ENCODE data around the gene PARP6.

The PARP6 gene

DNA sequence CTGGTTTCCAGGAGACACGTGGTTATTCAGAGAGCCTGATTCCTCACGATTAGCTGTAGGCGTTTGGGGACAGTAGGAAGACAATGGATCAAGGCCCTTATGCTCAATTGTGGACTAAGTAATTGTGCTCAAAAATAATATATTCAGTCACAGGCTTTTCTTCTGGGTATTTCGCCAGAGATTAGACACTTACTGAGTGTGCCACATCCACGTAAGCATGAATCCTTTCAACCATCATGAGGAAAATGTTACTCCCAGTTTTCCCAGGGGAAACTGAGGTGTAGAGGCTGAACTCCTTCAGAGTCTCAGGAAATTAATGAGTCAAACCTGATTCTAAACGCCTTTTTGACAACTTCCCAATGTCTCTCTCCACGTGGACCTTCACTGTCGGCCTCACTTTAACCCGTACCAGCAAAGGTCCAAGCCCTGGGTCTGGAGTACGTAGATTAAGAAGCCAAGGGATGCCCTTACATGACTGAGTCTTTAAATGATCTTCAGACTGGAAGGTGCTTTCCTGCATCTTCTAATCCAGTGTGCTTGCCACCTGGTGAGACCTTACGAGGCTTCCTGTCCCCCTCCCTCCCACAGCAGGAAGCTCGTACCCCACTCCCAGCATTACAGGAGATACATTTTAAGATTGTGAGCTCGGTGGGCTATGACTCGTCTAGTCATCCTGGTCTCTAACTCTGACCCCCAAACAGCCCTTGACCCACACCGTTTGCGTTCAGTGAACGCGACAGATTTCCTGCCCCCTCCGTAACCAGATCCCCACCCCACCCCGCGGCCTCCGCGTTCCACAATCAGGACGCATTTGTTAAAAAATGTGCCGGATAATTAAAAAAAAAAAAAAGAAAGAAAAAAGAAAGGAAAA, 43.0 kb downstream of the PARP6 start:
- Mint-ChIP-seq H3K9me3 (no peaks in the 10 kb centered on the region), H3K36me3 (peaks cover 29% of the 10 kb centered on the region), H3K4me1 (peaks cover 59% of the 10 kb centered on the region), H3K27me3 (no peaks in the 10 kb centered on the region), H3K27ac (peak overlapping the region; percentile 92), H3K4me3 (peak overlapping the region; percentile 94)
- no peak for ATAC-seq

DNA sequence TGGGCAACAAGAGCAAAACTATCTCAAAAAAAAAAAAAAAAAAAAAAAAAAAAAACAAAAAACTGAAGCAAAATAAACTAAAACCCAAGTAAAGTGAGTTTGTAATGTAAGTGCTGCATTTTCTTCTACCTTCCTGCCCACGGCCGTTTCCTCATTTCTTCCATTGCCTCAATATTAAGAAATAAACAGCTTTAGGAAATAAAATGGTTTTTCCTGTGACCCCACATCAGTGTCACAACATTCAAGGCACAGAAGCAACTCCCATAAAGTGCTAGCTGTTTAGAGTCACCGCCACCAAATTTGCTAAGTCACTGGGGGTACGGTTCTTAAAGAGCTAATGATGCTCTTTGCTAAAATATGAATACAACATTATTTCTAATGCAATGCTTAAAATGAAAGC, 44.6 kb downstream of the PARP6 start:
- ATAC-seq: no peak
- H3K4me3 Mint-ChIP-seq: peak overlapping the region; percentile 94
- H3K4me1 Mint-ChIP-seq: peaks cover 74% of the 10 kb centered on the region
- H3K27me3 Mint-ChIP-seq: no peaks in the 10 kb centered on the region
- H3K27ac Mint-ChIP-seq: peak overlapping the region; percentile 92
- no peaks in the 10 kb centered on the region for H3K9me3 Mint-ChIP-seq
- H3K36me3 Mint-ChIP-seq: peaks cover 39% of the 10 kb centered on the region

DNA sequence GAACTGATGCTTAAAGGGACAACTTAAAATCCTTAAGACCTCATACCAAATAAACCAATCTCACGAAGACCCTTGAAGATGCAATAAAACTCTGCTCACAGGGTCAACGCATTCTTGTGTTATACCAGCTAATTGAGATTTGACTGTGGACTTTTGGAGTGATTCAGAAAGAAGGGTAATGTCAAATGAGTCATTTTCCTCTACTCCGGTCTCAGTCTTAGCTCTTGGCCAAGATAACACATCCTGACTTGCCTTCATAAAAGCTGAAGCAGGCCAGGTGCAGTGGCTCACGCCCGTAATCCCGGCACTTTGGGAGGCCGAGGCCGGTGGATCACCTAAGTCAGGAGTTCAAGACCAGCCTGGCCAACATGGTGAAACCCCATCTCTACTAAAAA, 45.2 kb downstream of the PARP6 start:
- Mint-ChIP-seq H3K27ac (peak overlapping the region; percentile 92), H3K27me3 (no peaks in the 10 kb centered on the region), H3K4me1 (peaks cover 74% of the 10 kb centered on the region), H3K9me3 (no peaks in the 10 kb centered on the region), H3K4me3 (peak overlapping the region; percentile 82), H3K36me3 (peaks cover 44% of the 10 kb centered on the region)
- peak; percentile 3 for ATAC-seq

DNA sequence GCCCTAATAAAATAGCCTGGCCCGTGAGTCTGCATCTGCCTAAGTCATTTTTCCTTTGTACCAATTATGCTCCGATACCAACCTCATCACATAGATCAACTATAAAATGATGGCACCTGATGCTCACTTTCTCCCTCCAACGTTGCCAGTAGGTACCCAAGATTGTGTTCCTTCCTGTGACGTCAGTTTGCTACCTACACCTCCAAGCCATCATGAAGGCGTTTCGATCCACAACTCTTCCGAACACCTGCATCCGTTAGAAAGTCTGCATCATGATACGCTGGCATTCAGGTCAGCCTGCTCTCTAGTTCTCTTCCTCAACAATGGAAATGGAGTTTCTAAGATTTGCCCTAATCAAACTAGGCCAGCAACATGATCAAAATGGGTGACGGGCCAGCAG, 49.1 kb downstream of the PARP6 start:
- Mint-ChIP-seq H3K27ac (peak overlapping the region; percentile 74), H3K27me3 (no peaks in the 10 kb centered on the region), H3K4me3 (no peak overlapping the region), H3K9me3 (no peaks in the 10 kb centered on the region), H3K36me3 (peaks cover 54% of the 10 kb centered on the region), H3K4me1 (peaks cover 75% of the 10 kb centered on the region)
- no peak for ATAC-seq

DNA sequence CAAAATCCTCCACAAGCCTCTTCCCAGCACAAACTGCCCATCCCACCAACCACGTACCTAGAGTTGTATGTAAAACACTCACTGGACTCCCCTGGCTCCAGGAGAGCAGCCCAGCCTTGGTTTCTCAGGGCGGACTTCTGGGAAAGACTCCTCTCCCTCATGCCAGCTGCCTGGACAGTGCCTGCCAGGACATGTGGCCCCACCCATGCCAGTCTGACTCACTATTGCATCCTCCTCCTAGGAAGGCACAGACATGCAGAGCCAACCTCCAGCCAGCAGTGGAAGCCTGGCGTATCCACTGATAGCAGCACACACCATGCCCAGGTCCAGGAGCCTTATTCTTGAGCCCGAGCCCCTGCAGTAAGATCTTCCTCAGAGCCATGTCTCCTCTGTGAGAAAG, 50.0 kb downstream of the PARP6 start:
- Mint-ChIP-seq H3K27ac (peak overlapping the region; percentile 74), H3K36me3 (peaks cover 63% of the 10 kb centered on the region), H3K4me1 (peaks cover 69% of the 10 kb centered on the region), H3K9me3 (no peaks in the 10 kb centered on the region), H3K27me3 (no peaks in the 10 kb centered on the region), H3K4me3 (peak overlapping the region; percentile 0)
- ATAC-seq: no peak

DNA sequence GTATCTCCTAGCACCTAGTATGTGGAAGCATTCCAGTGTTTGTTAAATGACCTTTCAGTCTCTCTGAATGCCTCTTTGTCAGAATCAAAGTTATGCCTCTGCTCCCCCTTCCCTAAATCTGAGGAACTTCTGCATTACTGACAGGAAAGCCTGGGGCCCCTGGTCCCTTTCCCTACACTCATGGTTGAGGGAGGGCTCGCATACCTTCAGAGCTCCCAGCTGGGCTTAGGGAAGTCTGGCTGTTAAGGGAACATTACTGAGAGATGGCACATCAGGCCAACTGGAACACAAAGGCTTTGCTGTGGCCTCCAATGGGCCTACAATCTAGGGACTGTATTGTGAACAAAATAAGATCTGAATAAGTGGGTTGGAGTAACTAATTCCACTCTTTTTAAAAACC, 51.7 kb downstream of the PARP6 start:
- Mint-ChIP-seq H3K36me3 (peaks cover 62% of the 10 kb centered on the region), H3K4me1 (peaks cover 52% of the 10 kb centered on the region), H3K27me3 (no peaks in the 10 kb centered on the region), H3K9me3 (no peaks in the 10 kb centered on the region), H3K4me3 (no peak overlapping the region), H3K27ac (peak overlapping the region; percentile 1)
- no peak for ATAC-seq

DNA sequence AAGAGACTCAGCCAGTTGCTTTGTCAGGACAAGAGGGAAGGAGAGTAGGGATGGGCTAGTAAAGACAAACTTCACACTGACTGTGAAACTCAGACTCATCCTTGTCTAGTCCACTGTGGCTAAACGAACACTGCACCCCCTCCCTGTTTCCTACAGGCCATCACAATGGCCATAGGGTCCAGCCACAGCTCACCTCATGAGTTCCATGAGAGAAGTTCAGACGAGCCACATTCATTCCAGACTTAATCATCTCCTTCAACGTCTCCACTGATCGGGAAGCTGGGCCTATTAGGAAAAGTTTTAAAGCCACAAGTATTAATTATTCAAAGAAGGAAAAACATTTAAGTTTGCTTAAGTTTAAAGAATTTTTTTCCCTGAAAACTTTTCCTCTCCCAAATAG, 55.1 kb downstream of the PARP6 start:
- Mint-ChIP-seq H3K4me1 (peaks cover 25% of the 10 kb centered on the region), H3K27me3 (no peaks in the 10 kb centered on the region), H3K9me3 (no peaks in the 10 kb centered on the region), H3K27ac (no peak overlapping the region), H3K4me3 (no peak overlapping the region), H3K36me3 (peaks cover 55% of the 10 kb centered on the region)
- ATAC-seq: no peak

DNA sequence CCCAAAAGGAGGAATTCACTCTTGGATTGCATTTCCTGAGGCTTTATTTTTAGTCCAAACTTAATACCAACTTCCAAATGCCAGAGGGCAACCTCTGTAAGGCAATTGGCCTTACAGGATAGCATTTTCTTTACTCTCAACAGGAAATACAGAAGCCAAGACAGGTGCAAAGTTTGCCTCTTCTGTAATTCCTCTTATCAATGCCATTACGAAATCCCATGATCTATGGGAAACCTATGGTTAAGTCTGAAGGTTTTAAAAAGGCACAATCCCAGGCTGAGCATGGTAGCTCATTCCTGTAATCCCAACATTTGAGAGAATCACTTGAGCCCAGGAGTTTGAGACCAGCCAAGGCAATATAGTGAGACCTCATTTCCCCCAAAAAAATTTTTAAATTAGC, 56.3 kb downstream of the PARP6 start:
- no peak for ATAC-seq
- Mint-ChIP-seq H3K27ac (no peak overlapping the region), H3K36me3 (peaks cover 59% of the 10 kb centered on the region), H3K4me3 (no peak overlapping the region), H3K9me3 (no peaks in the 10 kb centered on the region), H3K27me3 (no peaks in the 10 kb centered on the region), H3K4me1 (peaks cover 18% of the 10 kb centered on the region)

DNA sequence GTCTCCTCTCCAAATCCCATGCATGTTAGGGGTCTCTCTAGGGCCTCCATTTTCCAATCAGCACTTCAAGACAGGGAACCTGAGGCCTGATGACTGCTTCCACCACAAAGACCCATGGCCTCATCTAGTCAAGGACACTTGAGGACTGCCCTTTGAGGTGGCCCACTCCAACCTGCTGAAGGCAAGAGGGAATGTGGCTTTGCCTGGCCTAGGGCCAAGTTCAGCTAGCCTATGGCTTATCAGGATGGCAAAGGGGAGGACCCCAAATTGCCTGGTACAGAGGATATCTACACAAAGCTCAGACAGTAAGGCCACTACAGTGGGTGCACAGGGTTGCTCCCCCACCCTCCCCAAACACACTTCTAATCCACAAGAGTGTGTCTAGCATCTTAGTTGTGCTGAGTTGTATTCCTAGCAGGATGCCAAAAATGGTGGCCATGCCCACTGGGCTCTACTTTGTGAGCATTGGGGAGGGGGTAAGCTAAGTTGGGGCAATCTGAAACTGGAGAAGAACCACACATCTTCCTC, 64.7 kb downstream of the PARP6 start:
- Mint-ChIP-seq H3K9me3 (no peaks in the 10 kb centered on the region), H3K36me3 (peaks cover 92% of the 10 kb centered on the region), H3K27me3 (no peaks in the 10 kb centered on the region), H3K4me1 (peaks cover 31% of the 10 kb centered on the region), H3K27ac (no peak overlapping the region), H3K4me3 (no peak overlapping the region)
- ATAC-seq: no peak

DNA sequence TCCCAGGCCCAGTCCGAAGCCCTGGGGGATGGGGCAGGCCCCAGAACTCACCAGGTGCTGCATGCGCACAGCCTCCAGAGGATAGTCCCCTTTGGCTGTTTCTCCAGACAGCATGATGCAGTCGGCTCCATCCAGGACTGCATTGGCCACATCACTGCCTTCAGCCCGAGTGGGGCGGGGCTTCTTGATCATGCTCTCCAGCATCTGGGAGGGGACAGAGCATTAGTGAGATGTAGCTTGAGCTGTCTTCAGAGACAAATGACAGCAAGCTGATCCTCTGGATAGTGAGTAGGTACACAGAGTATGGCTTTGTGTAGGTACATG, 65.7 kb downstream of the PARP6 start:
- Mint-ChIP-seq H3K36me3 (peaks cover 90% of the 10 kb centered on the region), H3K4me1 (peaks cover 37% of the 10 kb centered on the region), H3K27me3 (no peaks in the 10 kb centered on the region), H3K4me3 (no peak overlapping the region), H3K9me3 (no peaks in the 10 kb centered on the region), H3K27ac (no peak overlapping the region)
- no peak for ATAC-seq

DNA sequence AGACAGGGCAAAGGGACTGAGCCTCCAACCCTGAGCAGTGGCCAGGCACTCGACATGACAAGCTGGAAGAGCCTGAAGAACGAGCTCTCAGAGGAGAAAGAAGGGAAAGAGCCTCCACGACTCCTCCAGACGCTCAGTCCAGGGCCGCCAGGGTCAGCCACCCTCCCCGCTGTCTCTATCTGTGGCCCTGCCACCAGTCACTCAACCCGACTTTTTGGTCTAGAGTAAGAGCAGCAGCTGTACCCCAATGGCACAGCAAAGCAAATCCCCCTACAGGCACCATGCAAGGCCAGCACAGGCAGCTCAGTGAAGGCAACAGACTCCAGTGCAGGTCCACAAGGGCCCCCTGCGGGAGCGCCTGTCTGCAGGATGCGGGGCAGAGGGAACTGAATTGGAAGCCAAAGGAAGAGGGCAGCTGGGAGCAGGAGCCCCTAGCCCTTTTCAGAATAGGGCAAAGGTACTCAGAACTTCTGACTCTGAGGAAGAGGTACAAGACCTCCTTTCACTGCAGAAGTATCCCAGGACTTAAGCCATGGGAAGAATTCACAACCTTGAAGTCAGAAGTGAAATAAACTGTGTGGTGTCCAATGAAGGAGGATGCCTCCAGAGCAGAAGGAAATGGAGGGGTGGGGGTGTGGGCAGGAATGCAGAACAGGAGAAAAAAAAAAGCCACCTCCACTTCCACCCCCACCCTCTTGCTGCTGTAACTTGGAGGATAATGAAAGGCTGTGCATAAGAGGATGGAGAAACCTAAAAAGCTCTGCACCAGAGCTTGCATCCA, 66.3 kb downstream of the PARP6 start:
- ATAC-seq: no peak
- H3K9me3 Mint-ChIP-seq: no peaks in the 10 kb centered on the region
- H3K27me3 Mint-ChIP-seq: no peaks in the 10 kb centered on the region
- peaks cover 86% of the 10 kb centered on the region for H3K36me3 Mint-ChIP-seq
- peaks cover 40% of the 10 kb centered on the region for H3K4me1 Mint-ChIP-seq
- H3K27ac Mint-ChIP-seq: peak overlapping the region; percentile 67
- no peak overlapping the region for H3K4me3 Mint-ChIP-seq

DNA sequence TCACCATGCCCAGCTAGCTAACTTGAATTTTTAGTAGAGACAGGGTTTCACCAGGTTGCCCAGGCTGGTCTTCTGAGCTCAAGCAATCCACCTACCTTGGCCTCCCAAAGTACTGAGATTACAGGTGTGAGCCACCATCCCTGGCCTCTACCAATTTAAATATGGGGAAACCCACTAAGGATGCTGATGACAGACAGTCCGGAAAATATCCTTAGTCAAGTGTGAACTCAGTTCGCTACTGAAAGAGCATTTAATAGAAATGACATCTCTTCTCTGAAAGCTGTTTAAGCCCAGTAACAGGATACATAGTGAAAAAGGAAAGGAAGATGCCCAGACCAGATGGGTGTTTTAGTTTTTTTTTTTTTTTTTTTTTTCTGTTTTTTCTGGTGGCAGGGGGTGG, 67.1 kb downstream of the PARP6 start:
- peak overlapping the region; percentile 67 for H3K27ac Mint-ChIP-seq
- peaks cover 48% of the 10 kb centered on the region for H3K4me1 Mint-ChIP-seq
- peaks cover 86% of the 10 kb centered on the region for H3K36me3 Mint-ChIP-seq
- no peaks in the 10 kb centered on the region for H3K9me3 Mint-ChIP-seq
- no peaks in the 10 kb centered on the region for H3K27me3 Mint-ChIP-seq
- no peak overlapping the region for H3K4me3 Mint-ChIP-seq
- ATAC-seq: no peak

DNA sequence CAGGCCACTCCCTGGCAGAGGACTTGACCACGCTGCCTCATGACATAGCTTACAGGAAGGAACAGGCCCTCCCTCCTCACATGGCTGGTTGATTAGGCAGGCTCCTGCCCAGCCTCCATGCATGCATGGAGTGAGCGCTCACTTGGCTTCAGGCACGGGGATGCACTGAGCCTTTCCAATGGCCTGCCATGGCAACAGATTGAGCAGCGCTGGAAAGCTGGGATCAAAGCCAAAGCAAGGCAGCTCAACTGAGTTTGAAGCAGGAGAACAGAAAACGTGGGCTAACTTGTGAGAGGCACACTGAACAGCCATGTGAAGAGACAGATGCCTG, 68.9 kb downstream of the PARP6 start:
- ATAC-seq: no peak
- Mint-ChIP-seq H3K36me3 (peaks cover 89% of the 10 kb centered on the region), H3K4me3 (no peak overlapping the region)

DNA sequence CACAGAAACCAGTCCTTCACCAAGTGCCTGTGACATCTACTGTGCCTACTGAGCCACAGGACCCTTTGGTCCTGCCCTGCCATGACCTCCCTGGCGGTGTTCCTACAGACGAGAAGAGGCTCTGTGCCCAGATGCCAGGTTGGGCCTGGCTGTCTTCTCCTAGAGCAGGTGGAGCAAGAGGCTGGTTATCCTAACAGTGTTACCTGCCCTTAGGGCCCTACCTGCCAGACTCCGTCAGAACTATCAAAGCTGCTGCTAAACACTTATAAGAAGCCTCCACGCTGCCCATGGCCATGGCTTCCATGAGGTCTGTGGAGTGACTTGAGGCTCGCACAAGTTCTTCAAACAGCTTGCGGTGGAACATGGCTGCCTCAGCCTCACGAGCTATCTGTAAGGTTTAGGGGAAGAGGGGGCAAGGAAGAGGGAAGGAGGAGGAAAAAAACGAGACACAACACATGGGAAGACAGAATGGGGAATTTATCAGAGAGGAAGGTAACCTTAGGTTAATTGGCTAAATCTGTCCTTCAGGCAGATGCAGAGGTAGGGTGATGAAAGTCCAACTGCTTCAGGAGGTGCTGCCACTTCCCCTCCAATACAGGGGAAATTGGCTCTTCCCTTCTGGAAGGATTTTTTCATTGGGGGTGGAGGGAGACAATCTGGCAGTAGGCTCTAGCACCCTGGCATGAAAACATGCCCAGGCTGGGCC, 69.4 kb downstream of the PARP6 start:
- H3K9me3 Mint-ChIP-seq: no peaks in the 10 kb centered on the region
- peaks cover 63% of the 10 kb centered on the region for H3K4me1 Mint-ChIP-seq
- no peak for ATAC-seq
- peak overlapping the region; percentile 13 for H3K4me3 Mint-ChIP-seq
- peak overlapping the region; percentile 72 for H3K27ac Mint-ChIP-seq
- H3K36me3 Mint-ChIP-seq: peaks cover 89% of the 10 kb centered on the region
- peaks cover 6% of the 10 kb centered on the region for H3K27me3 Mint-ChIP-seq

More for the DNA sequence above, 68.9 kb downstream of the PARP6 start:
- Mint-ChIP-seq H3K27ac (peak overlapping the region; percentile 72), H3K9me3 (no peaks in the 10 kb centered on the region), H3K27me3 (peaks cover under 1% of the 10 kb centered on the region), H3K4me1 (peaks cover 58% of the 10 kb centered on the region)

DNA sequence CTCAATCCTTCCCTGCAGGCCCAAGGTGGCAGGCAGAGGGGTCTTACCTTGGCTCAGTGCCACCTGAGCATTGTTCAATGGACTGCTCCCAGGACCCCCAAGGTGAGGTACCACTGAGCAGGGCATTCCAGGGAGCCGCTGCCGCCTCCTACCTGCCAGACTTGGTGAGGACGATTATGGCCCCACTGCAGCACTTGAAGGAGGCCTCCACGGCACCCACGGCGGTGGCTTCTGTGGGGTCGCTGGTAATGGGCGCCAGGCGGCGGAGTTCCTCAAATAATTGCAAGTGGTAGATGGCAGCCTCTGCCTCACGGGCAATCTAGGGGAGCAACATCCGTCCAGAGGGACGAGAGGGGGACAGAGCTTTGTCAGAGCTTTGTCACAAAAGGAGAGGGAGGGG, 70.1 kb downstream of the PARP6 start:
- Mint-ChIP-seq H3K36me3 (peaks cover 85% of the 10 kb centered on the region), H3K4me3 (no peak overlapping the region), H3K27me3 (peaks cover 12% of the 10 kb centered on the region), H3K4me1 (peaks cover 66% of the 10 kb centered on the region), H3K9me3 (no peaks in the 10 kb centered on the region), H3K27ac (peak overlapping the region; percentile 72)
- no peak for ATAC-seq
